ENCODE data around the gene STK26.

Gene STK26

DNA sequence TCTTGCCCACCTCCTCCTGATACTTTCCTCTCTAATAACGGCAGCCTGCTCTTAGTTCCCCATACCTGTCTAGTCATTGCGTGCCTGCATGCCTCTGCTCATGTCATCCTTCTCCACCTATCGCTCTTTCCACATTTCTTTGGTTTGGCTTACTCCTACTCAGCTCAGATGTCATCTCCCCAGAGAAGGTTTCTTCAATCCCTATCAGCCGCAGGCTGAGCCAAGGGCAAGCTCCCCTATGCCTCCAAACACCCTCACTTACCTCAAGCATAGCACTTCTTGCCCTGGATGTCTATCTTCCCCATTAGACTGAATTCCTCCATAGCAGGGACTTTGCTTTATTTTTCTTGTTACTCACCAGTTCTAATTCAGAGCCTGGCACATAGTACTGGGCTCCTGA is 78.1 kb downstream of the STK26 start:
- no peak for DNase-seq

DNA sequence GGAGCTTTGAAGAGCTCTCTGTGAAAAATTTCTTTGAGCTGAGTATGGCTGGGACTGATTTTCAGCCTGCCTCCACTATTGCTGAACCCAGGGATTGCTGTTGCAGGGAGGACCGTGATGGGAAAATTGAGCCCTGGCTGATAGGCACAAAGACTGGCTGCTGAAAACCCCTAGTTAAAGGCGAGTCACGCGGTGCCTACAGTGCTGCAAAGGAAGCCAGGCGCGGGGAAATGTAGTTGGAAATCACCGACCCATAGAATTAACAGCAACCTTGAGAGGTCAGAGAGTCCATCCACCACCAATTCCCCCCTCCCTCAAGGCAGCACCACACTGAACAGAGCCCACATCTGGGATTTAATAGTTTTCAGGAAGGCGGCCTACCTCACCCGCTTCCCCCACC is 78.7 kb downstream of the STK26 start:
- no peak for DNase-seq

DNA sequence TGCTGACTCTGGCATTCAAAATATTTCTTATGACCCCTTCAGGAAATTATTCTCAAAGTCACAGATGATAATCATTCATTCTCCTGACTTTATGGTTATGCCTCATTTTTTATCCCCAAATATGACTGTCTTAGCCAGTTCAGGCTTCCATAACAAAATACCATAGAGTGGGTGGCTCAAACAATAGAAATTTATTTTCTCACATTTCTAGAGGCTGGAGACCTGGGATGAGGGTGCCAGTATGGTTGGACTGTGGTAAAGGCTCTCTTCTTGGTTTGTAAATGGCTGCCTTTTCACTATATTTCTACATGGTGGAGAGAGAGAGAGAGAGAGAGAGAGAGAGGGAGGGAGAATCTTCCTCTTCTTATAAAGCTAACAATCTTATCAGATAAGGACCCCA is 84.2 kb downstream of the STK26 start:
- DNase-seq: no peak

DNA sequence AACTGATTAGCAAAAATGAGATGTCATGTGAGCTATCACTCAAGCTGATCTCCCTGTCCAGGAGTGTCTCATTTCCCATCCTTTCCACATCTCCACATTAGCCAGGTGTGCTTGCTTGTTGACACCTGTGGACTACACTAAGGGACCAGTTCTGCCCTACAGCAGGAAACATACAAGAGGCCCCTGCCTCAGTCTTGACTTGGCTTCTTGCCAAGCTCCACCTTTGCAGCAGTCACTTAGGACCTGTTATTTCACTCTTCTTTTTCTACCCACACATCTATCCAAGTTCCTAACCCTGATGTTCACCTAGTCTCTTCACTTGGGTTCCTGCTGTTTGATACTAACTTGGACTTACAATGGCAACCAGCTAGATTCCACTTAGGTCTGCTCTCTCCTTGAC is 91.5 kb downstream of the STK26 start:
- DNase-seq: no peak

DNA sequence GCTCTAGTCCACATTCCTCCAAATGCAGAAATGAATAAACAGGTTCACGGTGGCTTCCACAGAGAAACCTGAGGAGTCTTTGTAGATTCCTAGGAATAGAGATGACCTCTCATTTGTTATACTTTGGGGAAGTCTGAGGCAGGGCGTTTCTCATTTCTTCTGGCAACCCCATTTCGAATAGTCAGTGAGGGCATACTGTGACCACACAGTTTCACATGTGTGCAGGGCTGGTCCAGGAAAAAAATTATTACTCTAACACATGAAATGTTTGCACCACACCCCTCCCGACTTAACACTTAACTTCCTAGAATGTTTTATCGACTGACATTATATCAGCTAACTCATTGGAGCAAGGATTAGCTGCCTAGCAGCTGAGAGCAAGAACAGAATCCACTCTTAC is 92.7 kb downstream of the STK26 start:
- DNase-seq: no peak

DNA sequence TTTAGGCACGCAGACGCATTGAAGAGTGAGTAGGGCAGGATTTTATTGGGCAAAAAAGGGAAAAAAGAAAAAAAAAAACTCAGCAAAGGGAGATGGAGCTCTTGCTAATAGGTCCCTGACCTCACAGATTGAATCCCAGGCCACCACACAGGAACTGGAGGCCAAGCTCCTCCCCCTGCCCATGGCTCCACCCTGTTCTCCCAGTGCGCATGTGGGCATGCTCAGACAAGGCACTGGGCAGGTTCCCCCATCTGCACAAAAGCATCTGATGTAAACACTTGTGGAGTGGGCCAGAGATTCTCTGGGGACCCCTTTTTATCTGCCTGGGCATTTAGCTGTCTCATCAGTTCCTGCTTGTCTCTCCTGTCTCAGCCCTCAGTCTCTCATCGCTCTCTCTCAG is 95.3 kb downstream of the STK26 start:
- DNase-seq: no peak

DNA sequence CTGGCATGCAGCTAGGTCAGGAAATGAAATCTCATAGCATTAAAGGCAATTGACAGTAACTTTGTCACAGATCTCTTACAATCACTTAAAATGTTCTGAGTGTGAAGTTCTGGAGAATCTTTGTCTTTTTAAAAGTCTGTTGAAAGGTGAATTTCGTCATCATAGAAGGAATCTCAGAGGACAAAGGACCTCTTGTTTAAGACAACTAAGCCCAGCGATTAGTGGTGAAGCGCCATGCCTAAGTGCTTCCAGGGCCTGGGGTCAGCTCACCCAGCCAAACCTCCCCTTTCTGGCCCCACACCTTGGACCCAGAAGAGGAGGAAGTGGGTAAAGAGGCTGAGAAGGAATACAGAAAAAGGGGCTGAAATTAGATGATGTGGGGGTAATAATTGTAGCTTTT is 96.2 kb downstream of the STK26 start:
- no peak for DNase-seq

DNA sequence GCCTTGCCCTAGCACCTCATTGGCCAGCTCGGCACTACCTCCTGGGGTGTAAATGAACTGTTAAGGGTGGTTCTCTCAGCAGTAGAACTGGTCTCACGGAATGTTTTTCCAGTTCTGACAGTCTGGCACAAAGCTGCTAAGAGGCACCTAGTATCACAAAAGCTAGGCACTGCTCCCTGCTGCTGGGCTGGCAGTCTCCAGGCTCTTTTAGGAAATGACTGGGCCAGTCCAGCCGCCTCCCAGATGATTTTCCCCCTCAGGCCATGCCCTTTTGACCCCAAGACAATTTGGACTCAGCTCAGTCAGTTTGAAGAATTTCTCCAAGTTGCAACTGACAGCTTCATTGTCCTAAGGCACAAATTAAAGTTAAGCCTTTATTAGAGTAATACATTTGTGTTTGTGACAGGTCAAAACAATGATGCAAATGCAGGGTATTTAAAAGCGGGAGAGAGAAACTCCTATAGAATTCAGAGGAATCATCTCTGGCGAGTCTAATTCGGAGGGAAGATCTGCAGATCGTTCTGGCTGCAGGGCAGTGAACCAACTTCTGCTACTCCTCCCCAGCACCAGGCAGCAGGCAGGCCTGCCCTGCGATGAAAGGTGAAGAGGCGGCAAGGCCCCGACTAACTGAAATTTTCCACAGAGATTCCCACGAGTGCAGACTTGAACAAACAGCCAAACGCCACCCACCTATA is 96.9 kb downstream of the STK26 start:
- no peak for DNase-seq

DNA sequence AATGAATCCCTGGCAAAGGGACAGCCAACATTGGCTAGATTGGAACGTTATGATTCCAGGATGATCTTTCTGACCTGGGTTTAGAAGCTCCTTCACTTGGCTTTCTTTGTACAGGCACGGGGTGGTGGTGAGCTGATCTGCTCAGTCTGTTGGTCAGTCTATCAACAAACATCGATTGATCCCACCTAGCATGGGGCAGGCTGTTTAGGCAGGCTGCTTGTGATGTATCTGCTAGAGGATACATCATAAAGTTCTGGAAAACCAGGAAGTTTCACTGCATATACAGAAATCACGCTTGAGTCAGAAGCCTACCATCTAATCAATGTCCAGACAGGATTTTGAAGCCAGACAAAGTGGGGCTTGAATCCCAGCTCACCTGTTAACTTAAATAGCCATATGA is 97.8 kb downstream of the STK26 start:
- DNase-seq: no peak
